H1 (cell line): ENCODE measurements around the gene GBA2. TPM values are rescaled to one million over a fixed set of nuclear protein-coding genes. Genes with fewer than 3 reads are reported as not detected.

Experiments used
- CTCF ChIA-PET: fragments of 300-600 bp; sonication (Branson Sonifier 250); formaldehyde crosslinking; loops from one replicate; lab custom pipeline; 2021; ENCODE audit not compliant: partially characterized antibody; lab: Charles Lee
- POLR2A ChIA-PET: fragments of 300-600 bp; sonication (Branson Sonifier 250); formaldehyde crosslinking; loops from one replicate; lab custom pipeline; 2021; ENCODE audit warnings: inconsistent platforms; ENCODE audit not compliant: partially characterized antibody; lab: Charles Lee
- DNase-seq, 2 experiments: peaks; one replicate each; pipeline versions ENCODE4 v3.0.0 to v3.0.0-alpha.2; 2010 to 2022; ENCODE audit warnings: low spot score in 2 of 2, low read depth in 1 of 2, mixed read lengths in 1 of 2
- FAIRE-seq: peaks from 2 replicates; lab custom pipeline; 2011; peaks lifted over from hg19 to GRCh38; lab: Jason Lieb, UNC
- H2AFZ ChIP-seq: 2 replicates; pipeline ENCODE4 v1.8.1; 2012; ENCODE audit warnings: low read length, inconsistent platforms
- H2AK5ac ChIP-seq: 2 replicates; pipeline ENCODE4 v1.6.1; 2013; ENCODE audit warnings: low read depth, low read length
- H2BK120ac ChIP-seq: replicated peaks from 2 replicates; pipeline ENCODE3; 2013; ENCODE audit warnings: low read depth, low read length, inconsistent platforms
- H2BK12ac ChIP-seq: 2 replicates; pipeline ENCODE4 v1.6.1; 2013; ENCODE audit warnings: low read depth, low read length
- H2BK15ac ChIP-seq: 2 replicates; pipeline ENCODE4 v1.6.1; 2013; ENCODE audit warnings: low read length
- H2BK20ac ChIP-seq: 2 replicates; pipeline ENCODE4 v1.6.1; 2013; ENCODE audit warnings: low read length
- H2BK5ac ChIP-seq: 2 replicates; pipeline ENCODE4 v1.6.1; 2013; ENCODE audit warnings: low read depth, low read length
- H3K14ac ChIP-seq: 2 replicates; pipeline ENCODE4 v1.6.1; 2013; ENCODE audit warnings: inconsistent platforms; ENCODE audit not compliant: insufficient read length
- H3K18ac ChIP-seq: 2 replicates; pipeline ENCODE4 v1.6.1; 2013; ENCODE audit warnings: low read length; ENCODE audit errors: extremely low read depth
- H3K23ac ChIP-seq: 2 replicates; pipeline ENCODE4 v1.6.1; 2013; ENCODE audit warnings: inconsistent platforms; ENCODE audit not compliant: insufficient read length
- H3K23me2 ChIP-seq: 2 replicates; pipeline ENCODE4 v1.6.1; 2013; ENCODE audit warnings: low read depth, low read length
- H3K27ac ChIP-seq: 2 replicates; pipeline ENCODE4 v1.6.1; 2011; ENCODE audit warnings: low read depth, low read length, inconsistent platforms
- H3K27me3 ChIP-seq, 4 experiments: replicated peaks in 1 of 4; 1 replicate in 1 of 4; 2 replicates in 3 of 4; pipeline versions ENCODE4 v1.6.1 to v1.8.1; 2011 to 2013; ENCODE audit warnings: low read length in 3 of 4, mild to moderate bottlenecking in 3 of 4, inconsistent platforms in 2 of 4, mixed read lengths in 2 of 4, moderate library complexity in 1 of 4; ENCODE audit not compliant: control insufficient read depth in 3 of 4, insufficient read depth in 3 of 4; ENCODE audit errors: extremely low read depth in 1 of 4
- H3K36me3 ChIP-seq, 4 experiments: 2 replicates each; pipeline versions ENCODE4 v1.6.1 to v1.8.1; 2011 to 2013; ENCODE audit warnings: mild to moderate bottlenecking in 4 of 4, low read length in 3 of 4, moderate library complexity in 2 of 4, control low read depth in 1 of 4, inconsistent platforms in 1 of 4; ENCODE audit not compliant: insufficient read depth in 4 of 4, control insufficient read depth in 2 of 4
- H3K4ac ChIP-seq: replicated peaks from 2 replicates; pipeline ENCODE3; 2013; ENCODE audit warnings: low read length, low read depth, mixed read lengths, inconsistent platforms; ENCODE audit not compliant: insufficient read length
- H3K4me1 ChIP-seq, 4 experiments: replicated peaks in 1 of 4; 1 replicate in 1 of 4; 2 replicates in 3 of 4; pipeline versions ENCODE4 v1.6.1 to v1.8.1; 2011 to 2013; ENCODE audit warnings: low read length in 3 of 4, inconsistent platforms in 2 of 4, mixed read lengths in 1 of 4; ENCODE audit not compliant: insufficient read depth in 4 of 4, control insufficient read depth in 3 of 4
- H3K4me2 ChIP-seq, 2 experiments: 2 replicates each; pipeline versions ENCODE4 v1.6.1 to v1.8.1; 2011 to 2013; ENCODE audit warnings: low read depth in 2 of 2, low read length in 2 of 2, control low read depth in 1 of 2, inconsistent platforms in 1 of 2, mild to moderate bottlenecking in 1 of 2; ENCODE audit not compliant: insufficient read depth in 1 of 2
- H3K4me3 ChIP-seq, 4 experiments: fragments of 200-600, 300-600 bp in 1 of 4; sonication (generic), shearing (Covaris generic), sonication (Bioruptor Twin) in 1 of 4; 2 replicates each; pipeline versions ENCODE4 v1.5.1 to v1.8.1; 2011 to 2016; ENCODE audit warnings: low read length in 4 of 4, low read depth in 3 of 4, control low read depth in 2 of 4, inconsistent platforms in 2 of 4, mild to moderate bottlenecking in 2 of 4, mixed read lengths in 1 of 4, moderate library complexity in 1 of 4; ENCODE audit not compliant: insufficient read depth in 2 of 4; ENCODE audit errors: extremely low read depth in 1 of 4
- H3K56ac ChIP-seq: replicated peaks from 2 replicates; pipeline ENCODE3; 2013; ENCODE audit warnings: low read depth, mild to moderate bottlenecking, mixed read lengths, low read length, inconsistent platforms; ENCODE audit not compliant: insufficient read length
- H3K79me1 ChIP-seq: 2 replicates; pipeline ENCODE4 v1.6.1; 2013; ENCODE audit warnings: low read depth, low read length, control low read depth
- H3K79me2 ChIP-seq, 2 experiments: 2 replicates each; pipeline versions ENCODE4 v1.6.1 to v1.8.1; 2012 to 2013; ENCODE audit warnings: low read length in 2 of 2, mild to moderate bottlenecking in 2 of 2, inconsistent platforms in 1 of 2; ENCODE audit not compliant: insufficient read depth in 2 of 2, control insufficient read depth in 1 of 2
- H3K9ac ChIP-seq, 4 experiments: replicated peaks in 1 of 4; 1 replicate in 1 of 4; 2 replicates in 3 of 4; pipeline versions ENCODE4 v1.6.1 to v1.8.1; 2011 to 2013; ENCODE audit warnings: low read depth in 3 of 4, low read length in 3 of 4, control low read depth in 2 of 4, mild to moderate bottlenecking in 2 of 4, moderate library complexity in 2 of 4, inconsistent platforms in 1 of 4; ENCODE audit errors: extremely low read depth in 1 of 4
- H3K9me3 ChIP-seq, 2 experiments: 2 replicates each; pipeline versions ENCODE4 v1.6.1 to v1.8.1; 2012 to 2013; ENCODE audit warnings: mild to moderate bottlenecking in 2 of 2, moderate library complexity in 2 of 2, control low read depth in 1 of 2, inconsistent platforms in 1 of 2, low read depth in 1 of 2, low read length in 1 of 2, mixed read lengths in 1 of 2; ENCODE audit not compliant: insufficient read depth in 2 of 2
- H4K20me1 ChIP-seq, 2 experiments: replicated peaks in 1 of 2; 2 replicates each; pipeline versions ENCODE3 to v1.8.1; 2011 to 2013; ENCODE audit warnings: inconsistent platforms in 2 of 2, low read length in 2 of 2, mild to moderate bottlenecking in 1 of 2; ENCODE audit not compliant: insufficient read depth in 2 of 2, control insufficient read depth in 1 of 2
- H4K5ac ChIP-seq: 2 replicates; pipeline ENCODE4 v1.6.1; 2013; ENCODE audit warnings: low read length, low read depth, mixed read lengths, inconsistent platforms; ENCODE audit not compliant: insufficient read length
- H4K8ac ChIP-seq: 2 replicates; pipeline ENCODE4 v1.8.0; 2013; ENCODE audit warnings: mild to moderate bottlenecking, moderate library complexity, low read length, inconsistent platforms; ENCODE audit not compliant: insufficient read depth; ENCODE audit errors: extremely low read depth
- H4K91ac ChIP-seq: replicated peaks from 2 replicates; pipeline ENCODE3; 2013; ENCODE audit warnings: low read length, mixed read lengths, inconsistent platforms; ENCODE audit not compliant: insufficient read length
- HDAC2 ChIP-seq, 2 experiments: fragments of 300-600 bp in 1 of 2; sonication (generic) in 1 of 2; IDR thresholded peaks; 2 replicates each; pipeline ENCODE4 v1.6.1; 2011 to 2012; ENCODE audit warnings: low read depth in 2 of 2, low read length in 2 of 2, mild to moderate bottlenecking in 2 of 2, moderate library complexity in 2 of 2, borderline replicate concordance in 1 of 2, inconsistent platforms in 1 of 2
- WGBS, 2 experiments: shearing (Covaris generic) in 1 of 2; methylation state at CpG; one replicate each; pipeline versions ENCODE4 v1.1.6 to v1.1.7; 2013 to 2015; ENCODE audit warnings: low lambda C conversion rate in 2 of 2, mixed read lengths in 2 of 2, inconsistent platforms in 1 of 2, low coverage in 1 of 2, missing lambda C conversion rate in 1 of 2; ENCODE audit not compliant: insufficient replicate concordance in 2 of 2, insufficient coverage in 1 of 2, insufficient read length in 1 of 2; ENCODE audit errors: extremely low coverage in 1 of 2, missing lambda C conversion rate in 1 of 2; 5-methylcytosine and 5-hydroxymethylcytosine counted together
- polyA plus RNA-seq, 7 experiments: library from polyadenylated mRNA; depleted of rRNA in 3 of 7; stranded (reverse) in 5 of 7; unstranded in 2 of 7; fragments of >200 nt in 5 of 7; fragments of 200-250 nt in 2 of 7; gene quantifications; 1 replicate in 5 of 7; 2 replicates in 1 of 7; 4 replicates in 1 of 7; pipeline versions ENCODE4 v1.2.1 to v1.2.3, GENCODE V29; 2011 to 2013; ENCODE audit warnings: missing spikeins in 2 of 7, mixed read lengths in 2 of 7
- total RNA-seq: library from RNA; stranded (reverse); fragmentation: NEBNext Ultra II Directional; extraction: Animal tissue kit (Norgen Biotek cat#: 25700); gene quantifications from 2 replicates; pipeline ENCODE4 v1.2.1, GENCODE V29; 2021

Gene GBA2
- total and polyA plus RNA-seq, 2 of the 8 experiments (the other 6 are each of a cell fraction or from before 2014, with no cell fraction given), result 64.2 to 71.9 TPM

- 90% methylated on average over 1 of the region's 2 CpGs; no CpG with 5 or more reads in 1 of the 2 experiments for WGBS, 2 experiments
- H3K79me2 ChIP-seq, result peaks cover 0 to 3% of the 10 kb centered on the region in 2 experiments; a peak in 1 of 4 replicates
- no peak overlapping the region for H2AK5ac ChIP-seq
- no peak for TF ChIP-seq HDAC2 (IDR thresholded peaks at IDR 0.05; ENCODE audit: borderline replicate concordance in 1 of 2, low read depth in 2 of 2, low read length in 2 of 2)
Observed at GRCh38 chr9:35766997-35767396, 18.0 kb upstream of the GBA2 start.

More at GRCh38 chr9:35766997-35767396, 18.0 kb upstream of the GBA2 start:
- Histone ChIP-seq H3K9me3 (no peaks in the 10 kb centered on the region), H2BK5ac (no peak overlapping the region), H3K27me3 (no peaks in the 10 kb centered on the region), H2BK15ac (no peak overlapping the region), H3K56ac (no peak overlapping the region), H3K4ac (no peak overlapping the region), H3K9ac (no peak overlapping the region), H3K27ac (no peak overlapping the region), H4K8ac (no peak overlapping the region), H3K4me3 (no peak overlapping the region), H3K23me2 (no peaks in the 10 kb centered on the region), H4K91ac (no peak overlapping the region), H3K23ac (no peak overlapping the region), H3K4me2 (no peak overlapping the region), H3K36me3 (no peaks in the 10 kb centered on the region), H2BK12ac (no peak overlapping the region), H2BK120ac (no peak overlapping the region), H3K18ac (no peak overlapping the region), H3K4me1 (no peaks in the 10 kb centered on the region), H4K5ac (no peak overlapping the region), H2AFZ (no peak overlapping the region), H3K79me1 (no peaks in the 10 kb centered on the region), H2BK20ac (no peak overlapping the region), H4K20me1 (no peaks in the 10 kb centered on the region), H3K14ac (no peak overlapping the region)
- FAIRE-seq, result no peak
- CTCF ChIA-PET, result interaction anchor here (1.1 kb wide), 1 partner anchor 67 kb away, joined by 3 read pairs; no protein-coding TSS in a partner anchor
- DNase-seq, result no peak
- POLR2A ChIA-PET, result interaction anchor here (1.3 kb wide), 1 partner anchor 17 kb away, joined by 5 read pairs; no protein-coding TSS in a partner anchor
